ENCODE results near the gene CNTNAP5.

- TF ChIP-seq POLR2A (IDR thresholded peaks at IDR 0.05) (no peak), CTCF (IDR thresholded peaks at IDR 0.05) (no peak)
Observed at GRCh38 chr2:124046332-124046731, 21.2 kb downstream of the CNTNAP5 start.
